Gastrocnemius medialis (tissue), 4 donors: ENCODE results near the gene DIPK1C. TPM values are rescaled to one million over a fixed set of nuclear protein-coding genes. Genes with fewer than 3 reads are reported as not detected.

Source experiments
- ATAC-seq, 2 donors: fragments of 150-250 bp; one replicate each; pipeline ENCODE4 v1.9.1; 2016
- DNase-seq, 2 donors: peaks; one replicate each; pipeline ENCODE4 v3.0.0-alpha.2; 2019
- H3K27ac ChIP-seq, 4 donors: fragments of 200-600 bp; sonication (generic); 1 replicate in 1 of 4; 2 replicates in 3 of 4; pipeline ENCODE4 v1.5.1; 2016 to 2018; ENCODE audit warnings: mild to moderate bottlenecking in 2 of 4, moderate library complexity in 1 of 4
- H3K27me3 ChIP-seq, 3 donors: fragments of 200-600 bp; sonication (generic) in 2 of 3; 1 replicate in 1 of 3; 2 replicates in 2 of 3; pipeline versions ENCODE4 v1.5.1 to v1.6.0; 2016 to 2019; ENCODE audit warnings: mild to moderate bottlenecking in 1 of 3, moderate library complexity in 1 of 3
- H3K36me3 ChIP-seq, 2 donors: fragments of 200-600 bp; sonication (generic) in 1 of 2; one replicate each; pipeline ENCODE4 v1.5.1; 2017 to 2018
- H3K4me1 ChIP-seq, 2 donors: fragments of 200-600 bp; sonication (generic) in 1 of 2; one replicate each; pipeline ENCODE4 v1.5.1; 2016 to 2017; ENCODE audit warnings: mild to moderate bottlenecking in 2 of 2
- H3K4me3 ChIP-seq, 4 donors: fragments of 200-600 bp; sonication (generic) in 3 of 4; 1 replicate in 1 of 4; 2 replicates in 3 of 4; pipeline ENCODE4 v1.5.1; 2016 to 2019; ENCODE audit warnings: mild to moderate bottlenecking in 2 of 4
- H3K9me3 ChIP-seq, 3 donors: fragments of 200-600 bp; sonication (generic) in 2 of 3; 1 replicate in 1 of 3; 2 replicates in 2 of 3; pipeline ENCODE4 v1.5.1; 2016 to 2019
- CTCF ChIP-seq, 5 experiments: fragments of 450-650 bp in 3 of 5; fragments of 200-600 bp in 2 of 5; sonication (generic) in 2 of 5; IDR thresholded peaks in 4 of 5; conservative IDR thresholded peaks in 1 of 5; 1 replicate in 4 of 5; 2 replicates in 1 of 5; pipeline ENCODE4 v1.5.1; 2016 to 2019; ENCODE audit warnings: antibody characterized with exemption in 5 of 5, mild to moderate bottlenecking in 3 of 5, moderate library complexity in 3 of 5
- POLR2A ChIP-seq, 2 donors: fragments of 450-650 bp; IDR thresholded peaks; one replicate each; pipeline ENCODE4 v1.6.1; 2017; ENCODE audit warnings: antibody characterized with exemption in 2 of 2, mild to moderate bottlenecking in 2 of 2, moderate library complexity in 2 of 2
- in situ Hi-C, 4 donors: fragments of 200-750 bp; cut with MboI; loops; one replicate each; pipeline versions ENCODE4 v1.15.0 to v1.8.0; 2017; ENCODE audit warnings: low sequenced_read_pairs in 4 of 4
- intact Hi-C: fragments of 100-400 bp; cut with DNase I; formaldehyde crosslinking; loops from one replicate; pipeline ENCODE4 v1.15.1; 2023; ENCODE audit warnings: low total_unique reads
- total RNA-seq, 4 donors: library from RNA; depleted of rRNA; stranded (reverse); fragments of >200 nt; gene quantifications; one replicate each; pipeline versions ENCODE4 v1.1.0 to v1.2.3, GENCODE V29; 2016

The DIPK1C gene
- total RNA-seq, 4 donors from 2014 or later, result 0.07 to 2.0 TPM; not detected in 2

GRCh38 chr18:74465775-74466174 is 8.7 kb upstream of the DIPK1C start:
- in situ Hi-C loops (no loop called here), intact Hi-C loops (no loop called here)
- no peak for DNase-seq
- no peak for ATAC-seq
- H3K9me3 ChIP-seq, result no peaks in the 10 kb centered on the region
- no peak overlapping the region for H3K27ac ChIP-seq
- H3K27me3 ChIP-seq, result no peaks in the 10 kb centered on the region
- H3K36me3 ChIP-seq, result no peaks in the 10 kb centered on the region
- no peaks in the 10 kb centered on the region for H3K4me1 ChIP-seq
- TF ChIP-seq CTCF (IDR thresholded peaks at IDR 0.05 in 4 of 5, conservative IDR thresholded peaks at IDR 0.05 in 1 of 5), result no peak
- no peak for TF ChIP-seq POLR2A (IDR thresholded peaks at IDR 0.05)
- no peak overlapping the region for H3K4me3 ChIP-seq

- H3K9me3 ChIP-seq, result no peaks in the 10 kb centered on the region
- no peak for DNase-seq
- no peaks in the 10 kb centered on the region for H3K4me1 ChIP-seq
- TF ChIP-seq POLR2A (IDR thresholded peaks at IDR 0.05), result no peak
- TF ChIP-seq CTCF (IDR thresholded peaks at IDR 0.05 in 4 of 5, conservative IDR thresholded peaks at IDR 0.05 in 1 of 5), result no peak
- H3K4me3 ChIP-seq, result no peak overlapping the region
- no peak for ATAC-seq
- intact Hi-C loops (no loop called here), in situ Hi-C loops (no loop called here)
- no peaks in the 10 kb centered on the region for H3K27me3 ChIP-seq
- H3K36me3 ChIP-seq, result no peaks in the 10 kb centered on the region
- no peak overlapping the region for H3K27ac ChIP-seq
These were observed 6.9 kb upstream of the DIPK1C start for GRCh38 chr18:74463983-74464382.

- no peak overlapping the region for H3K27ac ChIP-seq
- no peak for ATAC-seq
- H3K36me3 ChIP-seq, result no peaks in the 10 kb centered on the region
- no peak for TF ChIP-seq CTCF (IDR thresholded peaks at IDR 0.05 in 4 of 5, conservative IDR thresholded peaks at IDR 0.05 in 1 of 5)
- no peak for TF ChIP-seq POLR2A (IDR thresholded peaks at IDR 0.05)
- no peak for DNase-seq
- intact Hi-C loops, result no loop called here
- H3K9me3 ChIP-seq, result no peaks in the 10 kb centered on the region
- H3K27me3 ChIP-seq, result no peaks in the 10 kb centered on the region
- H3K4me1 ChIP-seq, result no peaks in the 10 kb centered on the region
- in situ Hi-C loops, result no loop called here
- H3K4me3 ChIP-seq, result no peak overlapping the region
These were observed 6.1 kb upstream of the DIPK1C start for GRCh38 chr18:74463254-74463653.

GRCh38 chr18:74460825-74461224 is 3.7 kb upstream of the DIPK1C start:
- H3K4me3 ChIP-seq, result no peak overlapping the region
- ATAC-seq (no peak), DNase-seq (no peak)
- H3K36me3 ChIP-seq, result no peaks in the 10 kb centered on the region
- no peaks in the 10 kb centered on the region for H3K9me3 ChIP-seq
- in situ Hi-C loops, result no loop called here
- H3K27ac ChIP-seq, result no peak overlapping the region
- peaks cover 7 to 21% (median 10%) of the 10 kb centered on the region in 3 donors for H3K27me3 ChIP-seq
- intact Hi-C loops, result no loop called here
- TF ChIP-seq POLR2A (IDR thresholded peaks at IDR 0.05), result no peak
- no peak for TF ChIP-seq CTCF (IDR thresholded peaks at IDR 0.05 in 4 of 5, conservative IDR thresholded peaks at IDR 0.05 in 1 of 5)
- H3K4me1 ChIP-seq, result peaks cover 0 to 8% of the 10 kb centered on the region in 2 donors

- H3K9me3 ChIP-seq, result no peaks in the 10 kb centered on the region
- ATAC-seq (peak; percentile 33 to 66), DNase-seq (peak in 1 of 2 donors; percentile 27)
- TF ChIP-seq CTCF (IDR thresholded peaks at IDR 0.05 in 4 of 5, conservative IDR thresholded peaks at IDR 0.05 in 1 of 5) (peak in 2 of 5 experiments; percentile 19 to 30), POLR2A (IDR thresholded peaks at IDR 0.05) (no peak)
- H3K27me3 ChIP-seq, result peaks cover 9 to 29% (median 15%) of the 10 kb centered on the region in 3 donors
- peaks cover 0 to 8% of the 10 kb centered on the region in 2 donors for H3K4me1 ChIP-seq
- intact Hi-C loops (no loop called here), in situ Hi-C loops (no loop called here)
- H3K27ac ChIP-seq, result peak overlapping the region in 2 of 4 donors; percentile 6 to 41
- H3K36me3 ChIP-seq, result no peaks in the 10 kb centered on the region
- H3K4me3 ChIP-seq, result no peak overlapping the region
These were observed 2.8 kb upstream of the DIPK1C start for GRCh38 chr18:74459889-74460288.
